ENCODE results near the gene HOPX.
"Not testable (repeated sequence)": the region's sequence is repeated elsewhere in the genome, so short reads cannot be mapped to it uniquely, and the experiment has no call there.

The HOPX gene

DNA sequence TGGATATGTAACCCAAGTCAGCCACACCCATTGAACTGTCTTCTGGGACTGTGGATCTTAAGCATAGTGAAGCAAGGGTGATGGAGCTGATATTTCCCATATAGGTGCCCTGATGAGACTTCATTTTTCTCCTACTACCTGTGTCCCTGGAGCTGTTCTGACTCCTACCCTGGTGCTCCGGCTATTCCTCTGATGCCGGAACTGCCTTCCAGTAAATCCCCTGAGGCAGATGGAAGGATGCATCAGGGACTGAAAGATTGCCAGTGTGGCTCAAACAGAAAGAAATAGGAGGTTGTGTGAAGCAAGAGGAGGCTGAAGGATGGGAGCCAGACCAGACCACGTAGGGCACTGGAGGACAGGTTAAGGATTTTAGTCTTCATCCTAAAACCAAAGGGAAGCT lies 74.7 kb downstream of the HOPX start:
- DNase-seq (ENCODE audit: low read depth): no peak
- TF ChIP-seq, protein P1, sequence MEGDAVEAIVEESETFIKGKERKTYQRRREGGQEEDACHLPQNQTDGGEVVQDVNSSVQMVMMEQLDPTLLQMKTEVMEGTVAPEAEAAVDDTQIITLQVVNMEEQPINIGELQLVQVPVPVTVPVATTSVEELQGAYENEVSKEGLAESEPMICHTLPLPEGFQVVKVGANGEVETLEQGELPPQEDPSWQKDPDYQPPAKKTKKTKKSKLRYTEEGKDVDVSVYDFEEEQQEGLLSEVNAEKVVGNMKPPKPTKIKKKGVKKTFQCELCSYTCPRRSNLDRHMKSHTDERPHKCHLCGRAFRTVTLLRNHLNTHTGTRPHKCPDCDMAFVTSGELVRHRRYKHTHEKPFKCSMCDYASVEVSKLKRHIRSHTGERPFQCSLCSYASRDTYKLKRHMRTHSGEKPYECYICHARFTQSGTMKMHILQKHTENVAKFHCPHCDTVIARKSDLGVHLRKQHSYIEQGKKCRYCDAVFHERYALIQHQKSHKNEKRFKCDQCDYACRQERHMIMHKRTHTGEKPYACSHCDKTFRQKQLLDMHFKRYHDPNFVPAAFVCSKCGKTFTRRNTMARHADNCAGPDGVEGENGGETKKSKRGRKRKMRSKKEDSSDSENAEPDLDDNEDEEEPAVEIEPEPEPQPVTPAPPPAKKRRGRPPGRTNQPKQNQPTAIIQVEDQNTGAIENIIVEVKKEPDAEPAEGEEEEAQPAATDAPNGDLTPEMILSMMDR (IDR thresholded peaks at IDR 0.05; ENCODE audit: control insufficient read depth, extremely low read depth, insufficient read depth): no peak
- H3K4me3 ChIP-seq (ENCODE audit: low read depth, low read length): no peak overlapping the region

DNA sequence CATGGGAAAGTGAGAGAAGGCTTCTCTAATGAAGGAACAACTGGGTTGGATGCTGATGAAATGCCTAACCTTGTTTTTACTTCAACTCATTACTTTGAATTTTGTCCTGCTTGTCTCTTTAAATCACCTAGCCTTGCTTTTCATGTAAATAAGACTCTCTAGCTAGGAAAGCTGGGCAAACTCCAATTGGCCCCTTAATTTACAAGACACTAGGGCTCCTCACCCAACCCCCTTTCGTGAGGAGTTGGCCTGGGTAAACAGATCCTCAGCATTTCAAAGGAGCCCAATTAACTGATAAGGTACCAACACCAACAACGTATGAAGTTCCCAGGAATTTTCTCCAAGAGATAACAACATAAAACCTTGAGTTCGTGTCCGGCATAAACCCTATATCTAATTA lies 75.6 kb downstream of the HOPX start:
- H3K4me3 ChIP-seq (ENCODE audit: low read depth, low read length); DNase-seq (ENCODE audit: low read depth): not testable (repeated sequence)

DNA sequence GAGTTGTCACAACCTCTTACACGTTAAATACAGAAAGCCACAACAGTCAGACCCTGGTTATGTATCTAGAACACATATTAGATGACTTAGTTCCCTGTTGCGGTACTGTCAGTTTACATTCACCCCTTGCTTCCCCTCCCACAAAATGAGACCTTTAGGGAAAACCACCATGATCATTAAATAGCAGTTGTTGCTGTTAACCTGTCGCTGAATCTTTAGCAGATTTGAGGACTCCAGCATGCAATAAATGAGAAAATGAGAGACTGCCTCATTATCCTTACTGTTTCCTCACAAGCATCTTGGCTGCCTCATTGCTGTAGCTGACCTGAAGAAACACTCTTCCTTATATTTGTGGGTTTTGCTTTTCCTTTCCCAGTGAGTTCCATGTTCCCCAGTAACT lies 77.8 kb downstream of the HOPX start:
- H3K4me3 ChIP-seq (ENCODE audit: low read depth, low read length): no peak overlapping the region
- TF ChIP-seq, protein P1 (IDR thresholded peaks at IDR 0.05; ENCODE audit: control insufficient read depth, extremely low read depth, insufficient read depth): no peak
- DNase-seq (ENCODE audit: low read depth): no peak

All from LNCaP clone FGC (cell line).